GM21381 (cell line): Measurements from ENCODE around the gene NDUFAF5.
"Not testable (repeated sequence)": the region's sequence is repeated elsewhere in the genome, so short reads cannot be mapped to it uniquely, and the experiment has no call there.

Experiments used
- ATAC-seq: cut with Tn5 transposase; IDR thresholded peaks from one replicate; pipeline ENCODE4 v1.9.1; 2021; ENCODE audit warnings: mild to moderate bottlenecking, moderate library complexity; ENCODE audit not compliant: unreplicated experiment

NDUFAF5 gene

DNA sequence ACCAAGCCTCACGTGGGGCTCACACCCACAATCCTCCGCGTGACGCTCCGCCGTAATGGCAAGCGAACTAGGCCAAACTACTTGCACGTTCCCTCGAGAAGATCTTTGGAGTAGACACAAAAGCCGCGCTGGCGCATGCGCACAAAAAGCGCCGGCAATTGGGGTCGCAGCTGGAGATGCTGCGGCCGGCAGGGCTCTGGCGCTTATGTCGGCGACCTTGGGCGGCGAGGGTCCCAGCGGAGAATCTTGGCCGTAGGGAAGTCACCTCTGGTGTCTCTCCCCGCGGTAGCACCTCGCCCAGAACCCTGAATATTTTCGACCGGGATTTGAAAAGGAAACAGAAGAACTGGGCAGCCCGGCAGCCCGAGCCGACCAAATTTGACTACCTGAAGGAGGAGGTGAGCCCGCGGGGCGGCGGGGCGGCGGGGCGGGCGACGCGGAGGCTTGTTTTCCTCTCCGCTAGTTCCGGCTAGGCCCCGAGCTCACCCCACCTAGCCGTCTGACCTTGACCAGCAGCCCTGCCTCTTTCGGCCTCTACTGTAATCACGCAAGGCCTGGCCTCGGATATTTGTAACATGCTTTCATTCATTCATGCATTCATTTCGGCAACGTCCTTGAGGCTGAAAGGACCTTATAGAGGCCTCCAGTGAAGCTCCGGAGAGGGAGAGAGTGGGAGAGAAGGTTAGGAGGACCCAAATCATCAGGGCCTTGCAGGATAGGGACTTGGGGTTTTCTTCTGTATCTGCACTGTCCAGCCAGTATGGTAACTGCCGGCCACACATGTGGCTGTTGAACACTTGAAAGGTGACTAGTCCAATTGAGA lies at the start of gene NDUFAF5, which contains the start of gene ESF1:
TSS of gene NDUFAF5 (plus strand) at position 136 of the 823 bp plus-strand sequence. CDS start at position 177, 41 bp downstream.
TSS of gene ESF1 (minus strand) at position 27 of the 823 bp plus-strand sequence. CDS start 1,779 bp downstream, outside the sequence.
- ATAC-seq, result peak; percentile 98

- no peak for ATAC-seq
These were observed 49.0 kb upstream of the NDUFAF5 start for GRCh38 chr20:13735826-13736225.

GRCh38 chr20:13736436-13737191 lies 48.2 kb upstream of the NDUFAF5 start:
- no peak for ATAC-seq

DNA sequence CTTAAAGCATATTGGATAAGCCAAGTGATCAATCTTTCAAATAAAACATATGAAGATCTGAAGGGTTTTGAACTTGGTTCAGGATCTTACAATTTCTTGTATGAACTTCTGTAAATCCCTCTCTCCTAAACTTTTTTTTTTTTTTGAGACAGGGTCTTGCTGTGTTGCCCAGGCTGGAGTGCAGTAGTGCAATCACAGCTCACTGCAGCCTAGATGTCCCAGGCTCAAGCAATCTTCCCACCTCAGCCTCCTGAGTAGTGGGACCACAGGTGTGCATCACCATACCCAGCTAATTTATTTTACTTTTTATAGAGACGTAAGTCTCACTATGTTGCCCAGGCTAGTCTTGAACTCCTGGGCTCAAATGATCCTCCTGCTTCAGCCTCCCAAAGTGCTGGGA lies 46.6 kb upstream of the NDUFAF5 start:
- ATAC-seq, result not testable (repeated sequence)

DNA sequence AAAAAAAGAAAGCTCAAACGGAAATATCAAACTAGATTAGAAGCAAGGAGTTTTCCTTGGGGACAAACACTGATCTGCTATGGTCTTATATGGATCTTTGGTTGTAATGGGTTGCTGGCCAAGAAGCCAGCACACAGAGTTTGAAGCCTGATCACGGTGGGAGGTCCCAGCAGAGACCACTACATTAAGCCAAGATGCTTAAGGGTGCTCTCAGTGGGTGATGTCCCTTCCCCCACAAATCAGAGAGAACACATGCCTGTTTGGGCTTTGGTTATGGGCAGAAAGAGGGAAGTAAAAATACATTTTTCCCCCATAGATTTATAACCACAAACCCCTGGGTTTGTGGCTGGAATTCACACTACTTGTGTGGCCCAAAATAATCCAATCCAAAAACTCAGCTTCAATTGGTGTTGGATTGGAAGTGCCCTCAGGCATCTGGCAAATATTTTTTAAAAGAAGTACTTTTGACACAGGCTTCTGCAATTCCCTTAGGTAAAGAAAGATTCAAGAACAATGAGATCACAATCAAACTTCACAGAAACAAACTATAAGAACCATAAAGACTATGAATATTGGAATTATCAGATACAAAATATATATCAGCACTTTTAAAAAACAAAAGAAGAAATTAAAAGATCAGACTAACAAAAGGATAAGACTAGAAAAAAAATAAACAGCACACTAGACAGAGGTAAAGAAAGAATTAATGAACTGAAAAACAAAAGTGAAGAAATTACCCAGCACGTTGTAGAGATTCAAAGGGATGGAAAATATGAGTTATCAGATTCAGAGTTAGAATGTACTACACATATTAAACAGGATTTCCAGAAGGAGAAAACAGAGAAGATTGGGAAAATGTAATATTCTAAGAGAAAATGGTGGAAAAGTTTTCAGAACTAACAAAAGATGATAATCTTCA lies 44.8 kb upstream of the NDUFAF5 start:
- no peak for ATAC-seq

- no peak for ATAC-seq
These were observed 42.9 kb upstream of the NDUFAF5 start for GRCh38 chr20:13741879-13742278.

DNA sequence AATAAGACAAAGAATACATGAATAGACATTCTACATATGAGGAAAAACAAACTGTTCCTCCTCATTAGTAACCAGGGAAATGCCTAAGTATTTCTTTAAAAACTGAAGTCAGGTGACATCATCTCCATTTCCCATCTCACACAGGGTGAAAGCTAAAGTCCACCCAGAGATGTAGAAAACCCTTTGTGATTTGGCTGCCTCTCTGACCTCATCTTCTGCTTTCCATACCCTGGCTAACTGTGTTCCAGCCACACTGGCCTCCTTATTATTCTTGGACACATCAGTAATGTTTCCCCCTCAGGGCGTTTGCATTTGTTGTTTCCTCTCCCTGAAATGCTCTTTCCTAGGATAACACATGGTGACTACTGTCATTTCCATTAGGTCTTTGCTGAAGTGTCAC lies 40.5 kb upstream of the NDUFAF5 start:
- no peak for ATAC-seq

GRCh38 chr20:13745784-13746183 lies 39.0 kb upstream of the NDUFAF5 start:
- ATAC-seq, result no peak

GRCh38 chr20:13749811-13750210 lies 35.0 kb upstream of the NDUFAF5 start:
- no peak for ATAC-seq

GRCh38 chr20:13753436-13754036 lies 31.3 kb upstream of the NDUFAF5 start:
- no peak for ATAC-seq

DNA sequence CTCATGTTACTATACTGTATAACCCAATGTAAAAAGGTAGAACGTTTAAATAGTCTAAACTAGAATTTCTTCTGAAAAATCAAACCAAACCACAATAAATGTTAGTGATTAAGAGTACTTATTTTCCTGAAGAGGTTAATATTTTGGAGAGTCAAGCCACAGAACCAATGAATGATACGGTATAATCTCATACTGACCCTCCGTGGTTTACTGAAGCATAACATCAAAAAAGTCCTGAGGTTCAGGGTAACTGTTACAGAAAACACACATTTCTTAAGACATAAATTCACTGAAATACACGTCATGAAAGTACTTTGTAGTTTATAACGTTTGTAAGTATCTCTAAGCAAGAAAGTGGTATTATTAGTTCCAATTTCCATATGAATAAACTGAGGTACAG lies 29.0 kb upstream of the NDUFAF5 start:
- ATAC-seq, result no peak

- ATAC-seq, result no peak
These were observed 28.3 kb upstream of the NDUFAF5 start for GRCh38 chr20:13756551-13756950.

DNA sequence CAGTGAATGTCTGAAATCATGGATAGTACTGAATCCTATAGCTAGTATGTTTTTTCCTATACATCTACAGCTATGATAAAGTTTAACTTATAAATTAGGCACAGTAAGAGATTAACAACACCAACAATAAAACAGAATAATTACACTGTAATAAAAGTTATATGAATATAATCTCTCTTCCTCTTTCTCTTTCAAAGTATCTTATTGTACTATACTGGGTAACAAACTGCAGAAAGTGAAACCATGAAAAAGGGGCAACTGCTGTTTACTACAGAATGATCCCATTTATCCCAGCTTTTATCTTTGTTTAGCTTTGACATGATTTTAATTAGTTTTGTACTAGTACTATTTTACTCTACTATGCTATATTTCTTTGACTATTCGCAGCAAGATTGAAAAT lies 25.9 kb upstream of the NDUFAF5 start:
- ATAC-seq, result no peak

- ATAC-seq, result not testable (repeated sequence)
These were observed 24.3 kb upstream of the NDUFAF5 start for GRCh38 chr20:13760451-13760946.

GRCh38 chr20:13765299-13765698 lies 19.5 kb upstream of the NDUFAF5 start:
- ATAC-seq, result no peak

- ATAC-seq, result no peak
These were observed 18.9 kb upstream of the NDUFAF5 start for GRCh38 chr20:13765868-13766416.

GRCh38 chr20:13770141-13770540 lies 14.7 kb upstream of the NDUFAF5 start:
- ATAC-seq, result no peak

DNA sequence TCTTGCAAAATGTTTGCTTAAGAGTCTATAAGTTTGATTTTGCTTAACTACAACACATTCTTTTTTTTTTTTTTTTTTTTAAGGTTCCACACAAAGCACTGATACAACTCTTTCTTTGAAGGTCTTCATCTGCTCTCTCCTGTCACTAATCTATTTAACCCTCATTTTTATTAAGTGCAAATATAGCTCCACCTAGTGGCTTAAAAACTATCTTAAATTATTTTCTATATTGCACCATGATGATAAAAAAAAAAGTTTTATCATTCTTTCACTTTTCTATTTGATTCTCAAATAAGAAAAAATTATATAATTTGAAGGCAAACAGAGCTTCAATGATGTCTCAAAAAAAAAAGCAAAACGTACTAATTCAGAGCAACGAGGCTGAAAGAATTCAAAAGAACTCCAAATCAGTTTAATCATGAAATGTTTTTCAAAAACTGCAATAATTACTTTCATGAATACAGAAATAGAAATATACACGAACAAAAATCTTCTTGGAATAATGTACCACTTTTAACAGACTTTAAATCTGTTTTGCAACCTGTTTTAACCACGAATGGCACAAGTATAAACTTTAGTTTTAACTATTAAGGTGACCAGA lies 12.9 kb upstream of the NDUFAF5 start:
- ATAC-seq, result no peak

DNA sequence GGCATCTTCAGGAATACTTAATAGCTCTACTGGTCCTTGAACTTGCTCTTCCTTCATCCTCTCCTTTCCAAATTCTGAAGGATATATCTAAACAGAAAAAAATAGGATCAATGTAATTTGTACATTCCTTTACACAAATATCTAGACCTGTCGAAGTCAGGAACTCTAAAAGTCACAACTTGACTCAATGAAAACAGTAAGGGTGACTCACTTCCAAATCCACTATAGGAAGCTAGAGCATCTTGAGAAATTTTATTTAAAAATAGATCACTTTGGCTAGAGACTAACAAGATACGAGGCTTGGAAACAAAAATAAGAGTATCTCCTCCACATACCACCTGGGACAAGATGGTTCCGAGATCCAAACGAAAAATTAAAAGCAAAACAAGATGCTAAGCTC lies 12.3 kb upstream of the NDUFAF5 start:
- ATAC-seq, result no peak

GRCh38 chr20:13775867-13776266 lies 9.0 kb upstream of the NDUFAF5 start:
- no peak for ATAC-seq
